ENCODE measurements around the gene RAB11A. TPM values are rescaled to one million over a fixed set of nuclear protein-coding genes. Genes with fewer than 3 reads are reported as not detected.

The RAB11A gene
- total RNA-seq, 1 donor from 2014 or later, result 482 TPM

- no peak for TF ChIP-seq CTCF (IDR thresholded peaks at IDR 0.05)
- Mint-ChIP-seq H3K36me3 (no peaks in the 10 kb centered on the region), H3K4me3 (no peak overlapping the region), H3K27ac (no peak overlapping the region), H3K9me3 (no peaks in the 10 kb centered on the region), H3K27me3 (ENCODE audit: insufficient read depth, low read depth) (peaks cover 3% of the 10 kb centered on the region), H3K4me1 (peaks cover 3% of the 10 kb centered on the region)
- DNase-seq (ENCODE audit: low spot score), result no peak
- Histone ChIP-seq H3K4me2 (no peak overlapping the region), H2AFZ (replicated peaks) (no peak overlapping the region), H3K4me3 (no peak overlapping the region), H3K4me1 (no peaks in the 10 kb centered on the region), H3K36me3 (no peaks in the 10 kb centered on the region), H3F3A (ENCODE audit: low read depth) (no peaks in the 10 kb centered on the region), H3K9me3 (ENCODE audit: low read depth) (no peaks in the 10 kb centered on the region), H3K27ac (no peak overlapping the region), H4K20me1 (ENCODE audit: low read depth) (no peaks in the 10 kb centered on the region), H3K27me3 (no peaks in the 10 kb centered on the region), H3K9ac (no peak overlapping the region), H3K79me2 (ENCODE audit: low read depth) (no peaks in the 10 kb centered on the region)
Measured at GRCh38 chr15:65822316-65822715, 47.0 kb upstream of the RAB11A start.

- Histone ChIP-seq H3K79me2 (ENCODE audit: low read depth) (no peaks in the 10 kb centered on the region), H3F3A (ENCODE audit: low read depth) (no peaks in the 10 kb centered on the region), H3K27me3 (no peaks in the 10 kb centered on the region), H3K9me3 (ENCODE audit: low read depth) (no peaks in the 10 kb centered on the region), H4K20me1 (ENCODE audit: low read depth) (no peaks in the 10 kb centered on the region), H3K4me2 (no peak overlapping the region), H3K4me3 (no peak overlapping the region), H3K9ac (no peak overlapping the region), H2AFZ (replicated peaks) (no peak overlapping the region), H3K4me1 (no peaks in the 10 kb centered on the region), H3K36me3 (no peaks in the 10 kb centered on the region), H3K27ac (no peak overlapping the region)
- H3K4me1 Mint-ChIP-seq, result peaks cover 3% of the 10 kb centered on the region
- no peaks in the 10 kb centered on the region for H3K36me3 Mint-ChIP-seq
- H3K27me3 Mint-ChIP-seq (ENCODE audit: insufficient read depth, low read depth), result peaks cover 3% of the 10 kb centered on the region
- peak; percentile 67 for DNase-seq (ENCODE audit: low spot score)
- no peaks in the 10 kb centered on the region for H3K9me3 Mint-ChIP-seq
- no peak overlapping the region for H3K4me3 Mint-ChIP-seq
- H3K27ac Mint-ChIP-seq, result peak overlapping the region; percentile 79
- peak; percentile 62 for TF ChIP-seq CTCF (IDR thresholded peaks at IDR 0.05)
- TF ChIP-seq EZH2phosphoT487 (IDR thresholded peaks at IDR 0.05), result no peak
Measured at GRCh38 chr15:65824031-65824743, 45.1 kb upstream of the RAB11A start.

GRCh38 chr15:65824941-65825544 is 44.2 kb upstream of the RAB11A start:
- no peaks in the 10 kb centered on the region for H3K36me3 ChIP-seq
- H3K79me2 ChIP-seq (ENCODE audit: low read depth), result no peaks in the 10 kb centered on the region
- Mint-ChIP-seq H3K36me3 (no peaks in the 10 kb centered on the region), H3K27me3 (ENCODE audit: insufficient read depth, low read depth) (peaks cover 3% of the 10 kb centered on the region), H3K4me3 (no peak overlapping the region), H3K9me3 (no peaks in the 10 kb centered on the region), H3K27ac (no peak overlapping the region), H3K4me1 (peaks cover 3% of the 10 kb centered on the region)
- H3K4me2 ChIP-seq, result no peak overlapping the region
- no peaks in the 10 kb centered on the region for H4K20me1 ChIP-seq (ENCODE audit: low read depth)
- H3K27ac ChIP-seq, result no peak overlapping the region
- no peaks in the 10 kb centered on the region for H3K9me3 ChIP-seq (ENCODE audit: low read depth)
- no peaks in the 10 kb centered on the region for H3K4me1 ChIP-seq
- DNase-seq (ENCODE audit: low spot score), result no peak
- TF ChIP-seq EZH2 (IDR thresholded peaks at IDR 0.05), result no peak
- TF ChIP-seq CTCF (IDR thresholded peaks at IDR 0.05), result no peak
- no peak for TF ChIP-seq EZH2phosphoT487 (IDR thresholded peaks at IDR 0.05)
- no peak overlapping the region for H2AFZ ChIP-seq (replicated peaks)
- H3K27me3 ChIP-seq, result no peaks in the 10 kb centered on the region
- H3F3A ChIP-seq (ENCODE audit: low read depth), result no peaks in the 10 kb centered on the region
- no peak overlapping the region for H3K4me3 ChIP-seq
- no peak overlapping the region for H3K9ac ChIP-seq

Data from neural progenitor cell (in vitro differentiated cells).